GM23338 (cell line): ENCODE data around the gene HLA-DPB1. TPM values are rescaled to one million over a fixed set of nuclear protein-coding genes. Genes with fewer than 3 reads are reported as not detected.

ENCODE experiments used
- ATAC-seq: fragments of 200-7000 bp; cut with Tn5 transposase; 3 replicates; pipeline ENCODE4 v1.9.1; 2020
- DNase-seq: peaks from one replicate; pipeline ENCODE4 v3.0.0-alpha.2; 2015; ENCODE audit warnings: low spot score
- H2AFZ ChIP-seq: fragments of 200-600 bp; sonication (generic); 2 replicates; pipeline ENCODE4 v1.8.0; 2016; ENCODE audit warnings: antibody characterized with exemption, mild to moderate bottlenecking, moderate library complexity
- H3F3A ChIP-seq: fragments of 200-600 bp; sonication (generic); replicated peaks from 2 replicates; pipeline ENCODE4 v1.8.0; 2017; ENCODE audit warnings: antibody characterized with exemption, mixed run types, low read depth
- H3K27ac ChIP-seq: fragments of 200-600 bp; sonication (generic); 2 replicates; pipeline ENCODE4 v1.6.1; 2016; ENCODE audit warnings: low read depth
- H3K27me3 ChIP-seq: fragments of 200-600 bp; sonication (generic); 2 replicates; pipeline ENCODE4 v1.8.0; 2016; ENCODE audit warnings: mild to moderate bottlenecking, mixed run types, moderate library complexity; ENCODE audit not compliant: insufficient read depth
- H3K36me3 ChIP-seq: fragments of 200-600 bp; sonication (generic); 2 replicates; pipeline ENCODE4 v1.8.0; 2016; ENCODE audit warnings: mild to moderate bottlenecking; ENCODE audit not compliant: insufficient read depth
- H3K4me1 ChIP-seq: fragments of 200-600 bp; sonication (generic); 2 replicates; pipeline ENCODE4 v1.8.0; 2016; ENCODE audit warnings: mild to moderate bottlenecking, moderate library complexity; ENCODE audit not compliant: insufficient read depth
- H3K4me2 ChIP-seq: fragments of 200-600 bp; sonication (generic); 2 replicates; pipeline ENCODE4 v1.7.1; 2017; ENCODE audit warnings: mixed run types
- H3K4me3 ChIP-seq: fragments of 200-600 bp; sonication (generic); 2 replicates; pipeline ENCODE4 v1.6.1; 2016; ENCODE audit warnings: mixed run types
- H3K79me2 ChIP-seq: fragments of 200-600 bp; sonication (generic); replicated peaks from 2 replicates; pipeline ENCODE4 v1.8.0; 2017; ENCODE audit warnings: mild to moderate bottlenecking; ENCODE audit not compliant: insufficient read depth
- H3K9me2 ChIP-seq: fragments of 200-600 bp; sonication (generic); 2 replicates; pipeline ENCODE4 v1.8.0; 2017; ENCODE audit not compliant: insufficient read depth
- H4K20me1 ChIP-seq: fragments of 200-600 bp; sonication (generic); replicated peaks from 2 replicates; pipeline ENCODE4 v1.8.0; 2017; ENCODE audit warnings: mild to moderate bottlenecking; ENCODE audit not compliant: insufficient read depth
- H3K27ac Mint-ChIP-seq: 2 replicates; pipeline ENCODE4 v1.8.0; 2020; ENCODE audit warnings: inconsistent platforms, mild to moderate bottlenecking, moderate library complexity, mixed read lengths
- H3K27me3 Mint-ChIP-seq: 3 replicates; pipeline ENCODE4 v1.8.0; 2022; ENCODE audit warnings: low read depth, mild to moderate bottlenecking, moderate library complexity, mixed read lengths, inconsistent platforms; ENCODE audit not compliant: insufficient read depth, poor library complexity
- H3K36me3 Mint-ChIP-seq: 3 replicates; pipeline ENCODE4 v1.8.0; 2021; ENCODE audit warnings: low read depth, mild to moderate bottlenecking, inconsistent platforms, moderate library complexity, mixed read lengths
- H3K4me1 Mint-ChIP-seq: 3 replicates; pipeline ENCODE4 v1.8.0; 2020; ENCODE audit warnings: mild to moderate bottlenecking, inconsistent platforms, mixed read lengths
- H3K4me3 Mint-ChIP-seq: 3 replicates; pipeline ENCODE4 v1.8.0; 2021; ENCODE audit warnings: moderate library complexity, mild to moderate bottlenecking, inconsistent platforms, mixed read lengths
- H3K9me3 Mint-ChIP-seq: 3 replicates; pipeline ENCODE4 v1.8.0; 2020; ENCODE audit warnings: moderate library complexity, mild to moderate bottlenecking, inconsistent platforms, mixed read lengths
- CREB1 ChIP-seq: fragments of 250-450 bp; sonication (Bioruptor Pico); IDR thresholded peaks from 2 replicates; pipeline ENCODE4 v1.5.0; 2020; ENCODE audit warnings: low read depth, mild to moderate bottlenecking, moderate library complexity
- EZH2 ChIP-seq: fragments of 200-600 bp; sonication (generic); IDR thresholded peaks from one replicate; pipeline ENCODE4 v1.8.0; 2017; ENCODE audit warnings: antibody characterized with exemption, mild to moderate bottlenecking, low read depth; ENCODE audit not compliant: unreplicated experiment
- EZH2phosphoT487 ChIP-seq: fragments of 200-600 bp; sonication (generic); IDR thresholded peaks from one replicate; pipeline ENCODE4 v1.8.1; 2018; ENCODE audit warnings: antibody characterized with exemption; ENCODE audit not compliant: unreplicated experiment
- JUNB ChIP-seq: IDR thresholded peaks from one replicate; pipeline ENCODE4 v1.6.1; 2016; ENCODE audit warnings: antibody characterized with exemption; ENCODE audit not compliant: unreplicated experiment
- NANOG ChIP-seq: IDR thresholded peaks from 2 replicates; pipeline ENCODE4 v1.6.1; 2016; ENCODE audit warnings: antibody characterized with exemption, borderline replicate concordance
- ZNF331 ChIP-seq: fragments of 250-450 bp; sonication (Bioruptor Pico); IDR thresholded peaks from 2 replicates; pipeline ENCODE4 v1.5.0; 2020; ENCODE audit warnings: low read depth, mild to moderate bottlenecking, moderate library complexity
- polyA plus RNA-seq: library from polyadenylated mRNA; unstranded; fragments of >200 nt; fragmentation: Nextera tagmentation; extraction: Ambion mirVana; gene quantifications from 2 replicates; pipeline ENCODE4 v1.2.1, GENCODE V29; 2016
- total RNA-seq: library from RNA; depleted of rRNA; stranded (reverse); fragments of >200 nt; shearing (Covaris generic); gene quantifications from 2 replicates; pipeline ENCODE4 v1.2.3, GENCODE V29; 2014
- TF ChIP-seq, protein P1 (sequence below), 2 experiments: fragments of 200-600 bp in 1 of 2; sonication (generic) in 1 of 2; conservative IDR thresholded peaks; 2 replicates each; pipeline versions ENCODE4 v1.5.1 to v1.6.1; 2016 to 2017; ENCODE audit warnings: antibody characterized with exemption in 2 of 2, low read depth in 2 of 2, mild to moderate bottlenecking in 2 of 2, moderate library complexity in 1 of 2
- TF ChIP-seq, protein P2 (sequence below): fragments of 250-450 bp; sonication (Bioruptor Pico); IDR thresholded peaks from 2 replicates; pipeline ENCODE4 v1.5.0; 2020; ENCODE audit warnings: mild to moderate bottlenecking, moderate library complexity
- TF ChIP-seq, protein P3 (sequence below): IDR thresholded peaks from one replicate; pipeline ENCODE4 v1.6.1; 2018; ENCODE audit warnings: antibody characterized with exemption; ENCODE audit not compliant: unreplicated experiment

The HLA-DPB1 gene
- total and polyA plus RNA-seq, 2 experiments from 2014 or later, result 22.0 to 37.6 TPM

DNA sequence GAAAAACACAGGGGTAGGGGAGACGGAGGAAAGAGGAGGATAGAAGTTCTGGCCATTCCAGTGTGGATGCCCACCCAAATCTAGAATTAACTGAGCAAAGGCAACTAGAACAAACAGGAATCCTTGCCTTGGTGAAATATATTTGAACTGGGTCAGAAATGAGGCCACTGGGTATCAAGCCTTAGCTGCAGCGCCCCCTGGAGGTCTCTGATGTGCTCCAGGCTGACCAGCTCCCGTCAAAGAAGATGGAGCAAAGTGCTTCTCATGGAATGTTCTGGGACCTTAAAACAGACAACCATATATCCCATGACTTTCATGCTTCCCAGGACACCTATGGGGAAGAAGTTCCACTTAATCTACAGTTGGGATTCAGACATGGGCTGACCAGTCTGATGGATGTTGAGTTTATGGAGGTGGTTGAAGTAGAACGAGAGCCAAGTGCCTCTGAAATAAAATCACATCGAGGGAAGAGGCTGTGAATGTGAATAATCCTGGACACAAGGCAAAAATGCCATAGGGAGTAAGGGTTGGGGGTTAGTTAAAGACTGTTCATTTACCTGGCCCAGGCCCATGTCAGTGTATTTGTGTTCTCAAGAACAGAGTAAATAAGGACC lies 50.4 kb downstream of the HLA-DPB1 start (continued):
- TF ChIP-seq, protein P1, sequence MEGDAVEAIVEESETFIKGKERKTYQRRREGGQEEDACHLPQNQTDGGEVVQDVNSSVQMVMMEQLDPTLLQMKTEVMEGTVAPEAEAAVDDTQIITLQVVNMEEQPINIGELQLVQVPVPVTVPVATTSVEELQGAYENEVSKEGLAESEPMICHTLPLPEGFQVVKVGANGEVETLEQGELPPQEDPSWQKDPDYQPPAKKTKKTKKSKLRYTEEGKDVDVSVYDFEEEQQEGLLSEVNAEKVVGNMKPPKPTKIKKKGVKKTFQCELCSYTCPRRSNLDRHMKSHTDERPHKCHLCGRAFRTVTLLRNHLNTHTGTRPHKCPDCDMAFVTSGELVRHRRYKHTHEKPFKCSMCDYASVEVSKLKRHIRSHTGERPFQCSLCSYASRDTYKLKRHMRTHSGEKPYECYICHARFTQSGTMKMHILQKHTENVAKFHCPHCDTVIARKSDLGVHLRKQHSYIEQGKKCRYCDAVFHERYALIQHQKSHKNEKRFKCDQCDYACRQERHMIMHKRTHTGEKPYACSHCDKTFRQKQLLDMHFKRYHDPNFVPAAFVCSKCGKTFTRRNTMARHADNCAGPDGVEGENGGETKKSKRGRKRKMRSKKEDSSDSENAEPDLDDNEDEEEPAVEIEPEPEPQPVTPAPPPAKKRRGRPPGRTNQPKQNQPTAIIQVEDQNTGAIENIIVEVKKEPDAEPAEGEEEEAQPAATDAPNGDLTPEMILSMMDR (conservative IDR thresholded peaks at IDR 0.05; ENCODE audit: low read depth in 2 of 2), result peak; percentile 87 to 96

DNA sequence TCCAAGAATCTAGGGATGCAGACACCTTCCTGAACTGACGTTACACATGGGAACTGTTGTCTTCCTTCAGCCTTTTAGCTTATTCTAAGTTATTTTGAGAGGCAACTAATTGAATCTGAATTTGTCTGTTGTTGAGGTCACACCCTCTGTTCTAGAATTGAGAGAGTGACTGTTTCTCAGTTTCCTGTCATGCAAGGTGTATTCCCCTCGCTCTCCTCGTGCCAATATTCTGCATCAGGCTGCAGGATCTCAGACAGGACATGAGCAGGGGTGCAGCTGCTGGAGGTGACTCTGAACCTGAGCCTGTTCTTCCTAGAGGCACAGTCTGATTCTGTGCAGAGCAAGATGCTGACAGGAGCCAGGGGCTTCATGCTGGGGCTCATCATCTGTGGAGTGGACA lies 52.5 kb downstream of the HLA-DPB1 start:
- no peak for ATAC-seq
- no peak overlapping the region for H3K4me3 ChIP-seq
- H3K27me3 ChIP-seq, result no peaks in the 10 kb centered on the region
- H3K9me3 Mint-ChIP-seq, result peaks cover 29% of the 10 kb centered on the region
- peaks cover 84% of the 10 kb centered on the region for H3K36me3 Mint-ChIP-seq
- H3K4me2 ChIP-seq, result no peak overlapping the region
- peaks cover 23% of the 10 kb centered on the region for H4K20me1 ChIP-seq
- H3K27ac Mint-ChIP-seq, result no peak overlapping the region
- H3K9me2 ChIP-seq, result no peaks in the 10 kb centered on the region
- H3K36me3 ChIP-seq, result peaks cover 43% of the 10 kb centered on the region
- H3K27ac ChIP-seq, result no peak overlapping the region
- H3K4me1 ChIP-seq, result peaks cover 12% of the 10 kb centered on the region
- 0 out of 2 replicates have a peak, but pooled peaks cover 7% of the 10 kb centered on the region for H3F3A ChIP-seq
- DNase-seq, result no peak
- peaks cover 9% of the 10 kb centered on the region for H3K27me3 Mint-ChIP-seq
- H3K4me1 Mint-ChIP-seq, result peaks cover 11% of the 10 kb centered on the region
- H2AFZ ChIP-seq, result no peak overlapping the region
- H3K79me2 ChIP-seq, result peaks cover 49% of the 10 kb centered on the region
- H3K4me3 Mint-ChIP-seq, result no peak overlapping the region
- no peak for TF ChIP-seq EZH2phosphoT487
- TF ChIP-seq JUNB, result no peak
- TF ChIP-seq EZH2, result no peak
- TF ChIP-seq, protein P1 (conservative IDR thresholded peaks at IDR 0.05; ENCODE audit: low read depth in 2 of 2), result no peak
- TF ChIP-seq, protein P2, sequence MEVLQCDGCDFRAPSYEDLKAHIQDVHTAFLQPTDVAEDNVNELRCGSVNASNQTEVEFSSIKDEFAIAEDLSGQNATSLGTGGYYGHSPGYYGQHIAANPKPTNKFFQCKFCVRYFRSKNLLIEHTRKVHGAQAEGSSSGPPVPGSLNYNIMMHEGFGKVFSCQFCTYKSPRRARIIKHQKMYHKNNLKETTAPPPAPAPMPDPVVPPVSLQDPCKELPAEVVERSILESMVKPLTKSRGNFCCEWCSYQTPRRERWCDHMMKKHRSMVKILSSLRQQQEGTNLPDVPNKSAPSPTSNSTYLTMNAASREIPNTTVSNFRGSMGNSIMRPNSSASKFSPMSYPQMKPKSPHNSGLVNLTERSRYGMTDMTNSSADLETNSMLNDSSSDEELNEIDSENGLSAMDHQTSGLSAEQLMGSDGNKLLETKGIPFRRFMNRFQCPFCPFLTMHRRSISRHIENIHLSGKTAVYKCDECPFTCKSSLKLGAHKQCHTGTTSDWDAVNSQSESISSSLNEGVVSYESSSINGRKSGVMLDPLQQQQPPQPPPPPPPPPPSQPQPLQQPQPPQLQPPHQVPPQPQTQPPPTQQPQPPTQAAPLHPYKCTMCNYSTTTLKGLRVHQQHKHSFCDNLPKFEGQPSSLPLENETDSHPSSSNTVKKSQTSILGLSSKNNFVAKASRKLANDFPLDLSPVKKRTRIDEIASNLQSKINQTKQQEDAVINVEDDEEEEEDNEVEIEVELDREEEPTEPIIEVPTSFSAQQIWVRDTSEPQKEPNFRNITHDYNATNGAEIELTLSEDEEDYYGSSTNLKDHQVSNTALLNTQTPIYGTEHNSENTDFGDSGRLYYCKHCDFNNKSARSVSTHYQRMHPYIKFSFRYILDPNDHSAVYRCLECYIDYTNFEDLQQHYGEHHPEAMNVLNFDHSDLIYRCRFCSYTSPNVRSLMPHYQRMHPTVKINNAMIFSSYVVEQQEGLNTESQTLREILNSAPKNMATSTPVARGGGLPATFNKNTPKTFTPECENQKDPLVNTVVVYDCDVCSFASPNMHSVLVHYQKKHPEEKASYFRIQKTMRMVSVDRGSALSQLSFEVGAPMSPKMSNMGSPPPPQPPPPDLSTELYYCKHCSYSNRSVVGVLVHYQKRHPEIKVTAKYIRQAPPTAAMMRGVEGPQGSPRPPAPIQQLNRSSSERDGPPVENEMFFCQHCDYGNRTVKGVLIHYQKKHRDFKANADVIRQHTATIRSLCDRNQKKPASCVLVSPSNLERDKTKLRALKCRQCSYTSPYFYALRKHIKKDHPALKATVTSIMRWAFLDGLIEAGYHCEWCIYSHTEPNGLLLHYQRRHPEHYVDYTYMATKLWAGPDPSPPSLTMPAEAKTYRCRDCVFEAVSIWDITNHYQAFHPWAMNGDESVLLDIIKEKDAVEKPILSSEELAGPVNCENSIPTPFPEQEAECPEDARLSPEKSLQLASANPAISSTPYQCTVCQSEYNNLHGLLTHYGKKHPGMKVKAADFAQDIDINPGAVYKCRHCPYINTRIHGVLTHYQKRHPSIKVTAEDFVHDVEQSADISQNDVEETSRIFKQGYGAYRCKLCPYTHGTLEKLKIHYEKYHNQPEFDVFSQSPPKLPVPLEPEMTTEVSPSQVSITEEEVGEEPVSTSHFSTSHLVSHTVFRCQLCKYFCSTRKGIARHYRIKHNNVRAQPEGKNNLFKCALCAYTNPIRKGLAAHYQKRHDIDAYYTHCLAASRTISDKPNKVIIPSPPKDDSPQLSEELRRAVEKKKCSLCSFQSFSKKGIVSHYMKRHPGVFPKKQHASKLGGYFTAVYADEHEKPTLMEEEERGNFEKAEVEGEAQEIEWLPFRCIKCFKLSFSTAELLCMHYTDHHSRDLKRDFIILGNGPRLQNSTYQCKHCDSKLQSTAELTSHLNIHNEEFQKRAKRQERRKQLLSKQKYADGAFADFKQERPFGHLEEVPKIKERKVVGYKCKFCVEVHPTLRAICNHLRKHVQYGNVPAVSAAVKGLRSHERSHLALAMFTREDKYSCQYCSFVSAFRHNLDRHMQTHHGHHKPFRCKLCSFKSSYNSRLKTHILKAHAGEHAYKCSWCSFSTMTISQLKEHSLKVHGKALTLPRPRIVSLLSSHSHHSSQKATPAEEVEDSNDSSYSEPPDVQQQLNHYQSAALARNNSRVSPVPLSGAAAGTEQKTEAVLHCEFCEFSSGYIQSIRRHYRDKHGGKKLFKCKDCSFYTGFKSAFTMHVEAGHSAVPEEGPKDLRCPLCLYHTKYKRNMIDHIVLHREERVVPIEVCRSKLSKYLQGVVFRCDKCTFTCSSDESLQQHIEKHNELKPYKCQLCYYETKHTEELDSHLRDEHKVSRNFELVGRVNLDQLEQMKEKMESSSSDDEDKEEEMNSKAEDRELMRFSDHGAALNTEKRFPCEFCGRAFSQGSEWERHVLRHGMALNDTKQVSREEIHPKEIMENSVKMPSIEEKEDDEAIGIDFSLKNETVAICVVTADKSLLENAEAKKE, result no peak
- TF ChIP-seq CREB1 (CRISPR knock-in tag), result no peak
- TF ChIP-seq, protein P3, sequence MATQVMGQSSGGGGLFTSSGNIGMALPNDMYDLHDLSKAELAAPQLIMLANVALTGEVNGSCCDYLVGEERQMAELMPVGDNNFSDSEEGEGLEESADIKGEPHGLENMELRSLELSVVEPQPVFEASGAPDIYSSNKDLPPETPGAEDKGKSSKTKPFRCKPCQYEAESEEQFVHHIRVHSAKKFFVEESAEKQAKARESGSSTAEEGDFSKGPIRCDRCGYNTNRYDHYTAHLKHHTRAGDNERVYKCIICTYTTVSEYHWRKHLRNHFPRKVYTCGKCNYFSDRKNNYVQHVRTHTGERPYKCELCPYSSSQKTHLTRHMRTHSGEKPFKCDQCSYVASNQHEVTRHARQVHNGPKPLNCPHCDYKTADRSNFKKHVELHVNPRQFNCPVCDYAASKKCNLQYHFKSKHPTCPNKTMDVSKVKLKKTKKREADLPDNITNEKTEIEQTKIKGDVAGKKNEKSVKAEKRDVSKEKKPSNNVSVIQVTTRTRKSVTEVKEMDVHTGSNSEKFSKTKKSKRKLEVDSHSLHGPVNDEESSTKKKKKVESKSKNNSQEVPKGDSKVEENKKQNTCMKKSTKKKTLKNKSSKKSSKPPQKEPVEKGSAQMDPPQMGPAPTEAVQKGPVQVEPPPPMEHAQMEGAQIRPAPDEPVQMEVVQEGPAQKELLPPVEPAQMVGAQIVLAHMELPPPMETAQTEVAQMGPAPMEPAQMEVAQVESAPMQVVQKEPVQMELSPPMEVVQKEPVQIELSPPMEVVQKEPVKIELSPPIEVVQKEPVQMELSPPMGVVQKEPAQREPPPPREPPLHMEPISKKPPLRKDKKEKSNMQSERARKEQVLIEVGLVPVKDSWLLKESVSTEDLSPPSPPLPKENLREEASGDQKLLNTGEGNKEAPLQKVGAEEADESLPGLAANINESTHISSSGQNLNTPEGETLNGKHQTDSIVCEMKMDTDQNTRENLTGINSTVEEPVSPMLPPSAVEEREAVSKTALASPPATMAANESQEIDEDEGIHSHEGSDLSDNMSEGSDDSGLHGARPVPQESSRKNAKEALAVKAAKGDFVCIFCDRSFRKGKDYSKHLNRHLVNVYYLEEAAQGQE, result no peak
- no peak for TF ChIP-seq NANOG
- TF ChIP-seq ZNF331 (CRISPR knock-in tag), result no peak
